Adrenal gland (tissue), 5 donors: ENCODE data around the gene SLC10A1.

Experiments
- POLR2A ChIP-seq, 2 donors: fragments of 450-650 bp; IDR thresholded peaks; one replicate each; pipeline ENCODE4 v1.6.1; 2017; ENCODE audit warnings: antibody characterized with exemption in 2 of 2, mild to moderate bottlenecking in 2 of 2, moderate library complexity in 1 of 2
- TF ChIP-seq, protein P1 (sequence below), 6 experiments: fragments of 450-650 bp in 4 of 6; fragments of 200-600 bp in 2 of 6; sonication (generic) in 1 of 6; IDR thresholded peaks; 1 replicate in 5 of 6; 2 replicates in 1 of 6; pipeline versions ENCODE4 v1.5.1 to v1.8.0; 2016 to 2021; ENCODE audit warnings: antibody characterized with exemption in 6 of 6, mild to moderate bottlenecking in 2 of 6, moderate library complexity in 1 of 6
- donor health status: DM: no; HTN: no; CAD: no.

DNA sequence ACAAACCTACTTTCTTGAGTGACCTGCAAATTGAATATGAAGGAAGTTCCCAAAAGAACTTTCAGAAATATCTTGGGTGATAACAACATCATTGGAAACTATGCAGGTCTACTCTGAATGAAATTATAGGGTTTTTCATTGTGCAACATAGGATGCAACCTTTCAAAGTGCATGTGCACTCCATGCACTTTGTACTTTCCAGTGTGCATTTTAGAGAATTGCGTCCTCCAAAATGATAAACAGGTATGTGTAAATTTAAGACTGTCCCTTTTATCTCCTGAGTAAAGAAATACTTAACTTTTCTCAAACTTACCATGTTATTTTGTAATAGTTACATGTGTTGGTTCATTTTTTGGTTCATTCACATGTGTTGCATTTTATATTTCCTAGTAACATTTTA, 16.9 kb downstream of the SLC10A1 start:
- TF ChIP-seq, protein P1, sequence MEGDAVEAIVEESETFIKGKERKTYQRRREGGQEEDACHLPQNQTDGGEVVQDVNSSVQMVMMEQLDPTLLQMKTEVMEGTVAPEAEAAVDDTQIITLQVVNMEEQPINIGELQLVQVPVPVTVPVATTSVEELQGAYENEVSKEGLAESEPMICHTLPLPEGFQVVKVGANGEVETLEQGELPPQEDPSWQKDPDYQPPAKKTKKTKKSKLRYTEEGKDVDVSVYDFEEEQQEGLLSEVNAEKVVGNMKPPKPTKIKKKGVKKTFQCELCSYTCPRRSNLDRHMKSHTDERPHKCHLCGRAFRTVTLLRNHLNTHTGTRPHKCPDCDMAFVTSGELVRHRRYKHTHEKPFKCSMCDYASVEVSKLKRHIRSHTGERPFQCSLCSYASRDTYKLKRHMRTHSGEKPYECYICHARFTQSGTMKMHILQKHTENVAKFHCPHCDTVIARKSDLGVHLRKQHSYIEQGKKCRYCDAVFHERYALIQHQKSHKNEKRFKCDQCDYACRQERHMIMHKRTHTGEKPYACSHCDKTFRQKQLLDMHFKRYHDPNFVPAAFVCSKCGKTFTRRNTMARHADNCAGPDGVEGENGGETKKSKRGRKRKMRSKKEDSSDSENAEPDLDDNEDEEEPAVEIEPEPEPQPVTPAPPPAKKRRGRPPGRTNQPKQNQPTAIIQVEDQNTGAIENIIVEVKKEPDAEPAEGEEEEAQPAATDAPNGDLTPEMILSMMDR (IDR thresholded peaks at IDR 0.05) = no peak
- TF ChIP-seq POLR2A (IDR thresholded peaks at IDR 0.05) = no peak
